ENCODE data around the gene PEAK3.

Gene PEAK3

DNA sequence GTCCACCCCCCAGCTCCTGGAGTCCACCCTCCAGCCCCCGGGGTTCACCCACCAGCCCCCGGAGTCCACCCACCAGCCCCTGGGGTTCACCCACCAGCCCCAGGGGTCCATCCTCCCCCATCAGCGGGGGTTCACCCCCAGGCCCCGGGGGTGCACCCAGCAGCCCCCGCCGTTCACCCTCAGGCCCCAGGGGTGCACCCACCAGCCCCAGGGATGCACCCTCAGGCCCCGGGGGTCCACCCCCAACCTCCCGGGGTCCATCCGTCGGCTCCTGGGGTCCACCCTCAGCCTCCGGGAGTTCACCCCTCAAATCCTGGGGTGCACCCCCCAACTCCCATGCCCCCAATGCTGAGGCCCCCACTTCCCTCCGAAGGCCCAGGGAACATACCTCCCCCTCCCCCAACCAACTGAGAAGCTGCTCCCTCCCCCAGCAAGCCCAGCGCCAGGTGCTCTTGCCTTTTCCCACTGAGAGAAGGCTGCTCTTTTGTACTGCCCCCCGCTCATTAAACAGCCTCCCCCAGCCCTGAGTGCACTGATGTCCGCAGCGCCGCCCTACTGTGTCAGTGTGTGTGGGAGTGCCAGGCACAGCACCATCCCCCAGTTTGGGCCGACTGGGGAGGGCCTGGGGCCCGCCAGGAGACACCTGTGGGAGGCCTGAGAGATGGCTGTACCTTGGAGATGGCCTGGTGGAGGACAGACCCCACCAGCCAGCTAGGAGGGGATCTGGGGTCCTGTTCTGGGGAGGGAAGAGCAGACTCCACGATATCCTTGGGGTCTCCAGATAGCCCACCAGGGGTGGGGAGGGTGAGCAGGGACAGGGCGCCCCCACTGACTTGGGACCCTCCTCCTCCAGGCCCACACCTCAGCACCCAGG lies 33.6 kb downstream of the PEAK3 start:
- TF ChIP-seq GATA2 (IDR thresholded peaks at IDR 0.05; ENCODE audit: low read depth, low read length), result no peak
- no peak for TF ChIP-seq GATA3 (IDR thresholded peaks at IDR 0.05; ENCODE audit: low read depth, low read length)

DNA sequence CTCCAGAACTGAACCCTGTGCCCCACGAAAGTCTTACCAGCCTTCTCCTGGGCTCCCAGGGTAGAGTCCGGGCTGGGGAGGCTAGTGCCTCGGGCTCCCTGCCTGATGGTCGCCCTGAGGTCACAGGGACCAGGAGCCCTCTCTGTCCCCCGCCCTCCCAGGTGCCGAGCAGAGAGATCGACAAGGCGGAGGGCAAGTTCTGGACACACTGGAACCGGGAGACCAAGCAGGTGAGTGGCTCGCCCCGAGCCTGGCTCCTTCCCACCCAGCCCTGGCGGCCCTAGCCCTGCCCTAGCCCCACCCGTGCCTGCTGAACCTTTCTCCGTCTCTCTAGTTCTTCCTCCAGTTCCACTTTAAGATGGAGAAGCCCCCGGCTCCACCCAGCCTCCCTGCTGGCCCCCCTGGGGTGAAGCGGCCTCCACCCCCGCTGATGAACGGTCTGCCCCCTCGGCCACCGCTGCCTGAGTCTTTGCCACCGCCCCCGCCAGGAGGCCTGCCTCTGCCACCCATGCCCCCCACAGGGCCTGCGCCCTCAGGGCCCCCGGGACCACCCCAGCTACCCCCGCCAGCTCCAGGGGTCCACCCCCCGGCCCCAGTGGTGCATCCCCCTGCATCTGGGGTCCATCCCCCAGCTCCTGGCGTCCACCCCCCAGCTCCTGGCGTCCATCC lies 34.4 kb downstream of the PEAK3 start:
- TF ChIP-seq GATA3 (IDR thresholded peaks at IDR 0.05; ENCODE audit: low read depth, low read length) (no peak), GATA2 (IDR thresholded peaks at IDR 0.05; ENCODE audit: low read depth, low read length) (no peak)

GRCh38 chr19:2246801-2247361 lies 35.1 kb downstream of the PEAK3 start:
- TF ChIP-seq GATA3 (IDR thresholded peaks at IDR 0.05; ENCODE audit: low read depth, low read length) (no peak), GATA2 (IDR thresholded peaks at IDR 0.05; ENCODE audit: low read depth, low read length) (no peak)

- no peak for TF ChIP-seq GATA2 (IDR thresholded peaks at IDR 0.05; ENCODE audit: low read depth, low read length)
- TF ChIP-seq GATA3 (IDR thresholded peaks at IDR 0.05; ENCODE audit: low read depth, low read length), result no peak
Measured at GRCh38 chr19:2246014-2246620, 35.9 kb downstream of the PEAK3 start.

DNA sequence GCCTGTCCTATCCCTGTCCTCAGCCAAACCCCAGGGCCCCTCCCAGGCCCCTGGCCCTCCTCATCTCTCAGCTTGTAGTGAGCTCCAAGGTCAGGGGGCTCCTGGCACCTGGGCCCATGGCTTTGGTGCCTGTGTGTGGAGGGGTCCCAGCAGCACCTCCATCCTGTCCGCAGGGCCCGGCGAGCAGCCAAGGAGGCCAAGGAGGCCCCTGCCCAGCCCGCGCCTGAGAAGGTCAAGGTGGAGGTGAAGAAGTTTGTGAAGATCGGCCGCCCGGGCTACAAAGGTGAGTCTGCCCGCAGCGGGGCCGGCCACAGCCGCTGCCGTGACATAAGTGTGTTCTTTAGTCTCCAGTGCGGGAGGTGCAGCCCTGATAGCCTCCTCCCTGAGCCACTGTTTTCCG lies 36.7 kb downstream of the PEAK3 start:
- TF ChIP-seq GATA2 (IDR thresholded peaks at IDR 0.05; ENCODE audit: low read depth, low read length) (no peak), GATA3 (IDR thresholded peaks at IDR 0.05; ENCODE audit: low read depth, low read length) (no peak)

DNA sequence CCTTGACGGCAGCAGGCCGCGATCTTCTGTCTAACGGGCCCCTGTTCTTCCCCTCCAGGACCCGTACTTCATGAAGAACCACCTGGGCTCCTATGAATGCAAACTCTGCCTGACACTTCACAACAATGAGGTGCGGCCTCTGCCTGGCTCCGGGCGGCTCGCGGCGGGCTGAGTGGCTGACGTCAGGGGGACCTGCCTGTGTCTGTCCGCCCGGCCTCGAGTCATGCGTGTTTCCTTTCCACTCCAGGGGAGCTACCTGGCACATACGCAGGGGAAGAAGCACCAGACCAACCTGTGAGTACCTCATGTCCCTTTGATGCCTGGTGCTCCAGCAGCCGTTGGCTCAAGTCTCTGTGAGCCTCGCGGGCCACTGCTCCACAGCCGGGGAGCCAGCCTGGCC lies 37.5 kb downstream of the PEAK3 start:
- TF ChIP-seq GATA3 (IDR thresholded peaks at IDR 0.05; ENCODE audit: low read depth, low read length) (no peak), GATA2 (IDR thresholded peaks at IDR 0.05; ENCODE audit: low read depth, low read length) (no peak)

DNA sequence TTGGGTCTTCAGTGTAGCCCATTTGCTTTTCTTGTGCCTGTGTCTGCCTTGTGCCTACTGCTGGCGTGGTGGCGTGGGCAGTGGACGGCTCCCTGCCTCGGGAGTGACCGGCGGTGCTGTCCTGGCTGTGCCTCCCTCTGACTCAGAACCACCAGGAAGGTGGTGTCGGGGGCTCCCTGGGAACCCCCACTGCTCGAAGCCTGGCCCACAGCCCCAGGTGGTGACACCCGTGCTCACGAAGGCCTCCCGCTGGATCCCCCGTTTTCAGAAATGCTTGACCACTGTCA lies 37.9 kb downstream of the PEAK3 start:
- TF ChIP-seq GATA2 (IDR thresholded peaks at IDR 0.05; ENCODE audit: low read depth, low read length) (no peak), GATA3 (IDR thresholded peaks at IDR 0.05; ENCODE audit: low read depth, low read length) (no peak)

DNA sequence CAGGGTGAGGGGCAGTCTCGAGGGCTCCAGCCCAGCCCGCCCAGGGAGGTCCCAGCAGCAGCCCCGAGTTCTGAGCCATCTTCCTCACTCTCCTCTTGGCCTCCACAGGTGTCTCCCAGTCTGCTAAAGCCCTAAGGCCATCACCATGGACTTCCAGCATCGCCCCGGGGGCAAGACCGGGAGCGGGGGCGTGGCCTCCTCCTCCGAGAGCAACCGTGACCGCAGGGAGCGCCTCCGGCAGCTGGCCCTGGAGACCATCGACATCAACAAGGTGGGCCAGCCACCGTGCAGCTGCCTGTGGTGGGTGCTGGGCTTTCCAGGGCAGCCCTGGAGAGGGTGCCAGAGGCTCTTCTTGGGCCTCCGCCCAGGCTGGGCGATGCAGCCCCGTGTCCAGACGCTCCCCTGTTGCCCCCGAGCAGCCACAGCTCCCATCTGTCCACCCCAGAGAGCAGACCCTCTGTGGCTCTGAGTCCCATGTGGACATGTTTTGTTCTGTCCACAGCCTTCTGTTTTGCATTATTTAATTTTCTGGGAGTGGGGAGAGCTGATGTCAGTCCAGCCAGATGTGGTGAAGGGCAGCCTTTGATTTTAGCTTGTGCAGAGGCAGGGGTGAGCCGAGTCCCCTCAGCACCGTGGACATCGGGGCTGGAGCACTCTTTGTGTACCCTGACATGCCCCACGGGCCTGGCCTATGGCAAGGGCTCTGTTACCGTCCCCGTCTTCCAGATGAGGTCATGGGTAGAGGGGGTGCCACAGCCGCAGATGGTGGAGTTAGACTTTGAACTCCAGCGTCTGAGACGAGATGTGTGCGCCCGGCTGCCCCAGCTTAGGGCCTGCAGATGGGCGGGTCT lies 38.5 kb downstream of the PEAK3 start:
- TF ChIP-seq GATA3 (IDR thresholded peaks at IDR 0.05; ENCODE audit: low read depth, low read length) (no peak), GATA2 (IDR thresholded peaks at IDR 0.05; ENCODE audit: low read depth, low read length) (no peak)

DNA sequence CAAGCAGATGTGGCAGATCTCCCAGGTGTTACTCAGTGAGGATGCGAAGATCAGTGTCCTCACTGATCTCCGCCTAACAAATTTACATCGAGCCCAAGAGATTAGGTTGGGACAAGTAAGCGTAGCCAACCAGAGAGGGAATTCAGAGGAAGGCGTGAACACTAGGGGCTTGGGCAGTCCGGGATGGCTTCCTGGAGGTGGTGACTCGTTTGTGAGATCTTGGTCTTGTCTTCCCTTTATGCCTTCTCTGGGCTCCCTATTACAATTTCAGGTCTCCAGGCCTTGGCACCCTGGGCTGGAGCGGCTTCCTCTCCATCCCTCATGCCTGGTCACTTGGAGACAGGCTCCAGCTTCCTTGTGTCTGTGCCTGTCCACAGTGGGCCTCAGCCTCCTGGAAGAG lies 39.2 kb downstream of the PEAK3 start:
- TF ChIP-seq GATA2 (IDR thresholded peaks at IDR 0.05; ENCODE audit: low read depth, low read length), result no peak
- no peak for TF ChIP-seq GATA3 (IDR thresholded peaks at IDR 0.05; ENCODE audit: low read depth, low read length)

- TF ChIP-seq GATA2 (IDR thresholded peaks at IDR 0.05; ENCODE audit: low read depth, low read length) (no peak), GATA3 (IDR thresholded peaks at IDR 0.05; ENCODE audit: low read depth, low read length) (no peak)
Measured at GRCh38 chr19:2242092-2242537, 39.9 kb downstream of the PEAK3 start.

GRCh38 chr19:2240881-2241760 lies 40.9 kb downstream of the PEAK3 start:
- no peak for TF ChIP-seq GATA2 (IDR thresholded peaks at IDR 0.05; ENCODE audit: low read depth, low read length)
- no peak for TF ChIP-seq GATA3 (IDR thresholded peaks at IDR 0.05; ENCODE audit: low read depth, low read length)

- no peak for TF ChIP-seq GATA2 (IDR thresholded peaks at IDR 0.05; ENCODE audit: low read depth, low read length)
- TF ChIP-seq GATA3 (IDR thresholded peaks at IDR 0.05; ENCODE audit: low read depth, low read length), result no peak
Measured at GRCh38 chr19:2239771-2240770, 41.9 kb downstream of the PEAK3 start.
